Measurements from ENCODE around the gene FARP2. TPM values are rescaled to one million over a fixed set of nuclear protein-coding genes. Genes with fewer than 3 reads are reported as not detected.
A peak's percentile ranks its signal among the peaks of the same experiment; 100 is the strongest.
"Not testable (repeated sequence)": the region's sequence is repeated elsewhere in the genome, so short reads cannot be mapped to it uniquely, and the experiment has no call there.

FARP2 gene
- total RNA-seq, 1 experiment from 2014 or later = 32.6 TPM

- BruUV-seq (replicated peaks) = no TSS peak
Measured at GRCh38 chr2:241502281-241502680, 146.2 kb downstream of the FARP2 start.

GRCh38 chr2:241503776-241504392 is 147.8 kb downstream of the FARP2 start:
- no peak for TF ChIP-seq CTCF (IDR thresholded peaks at IDR 0.05; ENCODE audit: unreplicated experiment)
- H3K4me3 Mint-ChIP-seq (ENCODE audit: unreplicated experiment) = no peak overlapping the region
- intact Hi-C loops (cut with micrococcal nuclease) = no loop called here
- H3K9me3 Mint-ChIP-seq (ENCODE audit: unreplicated experiment) = no peaks in the 10 kb centered on the region
- H3K4me1 Mint-ChIP-seq (ENCODE audit: insufficient read depth, unreplicated experiment) = peaks cover 7% of the 10 kb centered on the region
- H3K36me3 Mint-ChIP-seq (ENCODE audit: insufficient read depth, unreplicated experiment) = peaks cover 8% of the 10 kb centered on the region
- CTCF ChIA-PET = no interaction called here
- H3K27me3 Mint-ChIP-seq (ENCODE audit: insufficient read depth, unreplicated experiment) = no peaks in the 10 kb centered on the region
- BruUV-seq (replicated peaks) = no TSS peak
- POLR2A ChIA-PET = no interaction called here
- no peak for DNase-seq (ENCODE audit: unreplicated experiment)
- no peak overlapping the region for H3K27ac Mint-ChIP-seq (ENCODE audit: low read depth, unreplicated experiment)

More at GRCh38 chr2:241502281-241502680, 146.2 kb downstream of the FARP2 start:
- no peak for DNase-seq (ENCODE audit: unreplicated experiment)
- POLR2A ChIA-PET = interaction anchor here (0.9 kb wide), 1 partner anchor 11 kb away, joined by 3 read pairs; no protein-coding TSS in a partner anchor
- H3K36me3 Mint-ChIP-seq (ENCODE audit: insufficient read depth, unreplicated experiment) = peaks cover 15% of the 10 kb centered on the region
- H3K27ac Mint-ChIP-seq (ENCODE audit: low read depth, unreplicated experiment) = no peak overlapping the region
- intact Hi-C loops (cut with micrococcal nuclease) = no loop called here
- H3K4me3 Mint-ChIP-seq (ENCODE audit: unreplicated experiment) = no peak overlapping the region
- peaks cover 7% of the 10 kb centered on the region for H3K4me1 Mint-ChIP-seq (ENCODE audit: insufficient read depth, unreplicated experiment)
- CTCF ChIA-PET = no interaction called here
- no peaks in the 10 kb centered on the region for H3K9me3 Mint-ChIP-seq (ENCODE audit: unreplicated experiment)
- no peaks in the 10 kb centered on the region for H3K27me3 Mint-ChIP-seq (ENCODE audit: insufficient read depth, unreplicated experiment)
- TF ChIP-seq CTCF (IDR thresholded peaks at IDR 0.05; ENCODE audit: unreplicated experiment) = no peak

GRCh38 chr2:241505086-241505780 is 149.1 kb downstream of the FARP2 start:
- intact Hi-C loops (cut with micrococcal nuclease) = no loop called here
- peaks cover 8% of the 10 kb centered on the region for H3K36me3 Mint-ChIP-seq (ENCODE audit: insufficient read depth, unreplicated experiment)
- peak overlapping the region; percentile 24 for H3K27ac Mint-ChIP-seq (ENCODE audit: low read depth, unreplicated experiment)
- ChIA-PET CTCF (interaction anchor here (0.6 kb wide), 1 partner anchor 424 kb away, joined by 3 read pairs; no protein-coding TSS in a partner anchor), POLR2A (no interaction called here)
- no peaks in the 10 kb centered on the region for H3K9me3 Mint-ChIP-seq (ENCODE audit: unreplicated experiment)
- no peaks in the 10 kb centered on the region for H3K27me3 Mint-ChIP-seq (ENCODE audit: insufficient read depth, unreplicated experiment)
- no peak for TF ChIP-seq CTCF (IDR thresholded peaks at IDR 0.05; ENCODE audit: unreplicated experiment)
- no peak for DNase-seq (ENCODE audit: unreplicated experiment)
- BruUV-seq (replicated peaks) = no TSS peak
- H3K4me1 Mint-ChIP-seq (ENCODE audit: insufficient read depth, unreplicated experiment) = peaks cover 13% of the 10 kb centered on the region
- H3K4me3 Mint-ChIP-seq (ENCODE audit: unreplicated experiment) = no peak overlapping the region

GRCh38 chr2:241505781-241506201 is 149.7 kb downstream of the FARP2 start:
- ChIA-PET POLR2A (no interaction called here), CTCF (interaction anchor here (0.7 kb wide), 1 partner anchor 43 kb away, joined by 3 read pairs; no protein-coding TSS in a partner anchor)
- no TSS peak for BruUV-seq (replicated peaks)
- Mint-ChIP-seq H3K27ac (ENCODE audit: low read depth, unreplicated experiment) (peak overlapping the region; percentile 24), H3K36me3 (ENCODE audit: insufficient read depth, unreplicated experiment) (peaks cover 8% of the 10 kb centered on the region), H3K27me3 (ENCODE audit: insufficient read depth, unreplicated experiment) (no peaks in the 10 kb centered on the region), H3K4me1 (ENCODE audit: insufficient read depth, unreplicated experiment) (peaks cover 13% of the 10 kb centered on the region), H3K4me3 (ENCODE audit: unreplicated experiment) (peak overlapping the region; percentile 10), H3K9me3 (ENCODE audit: unreplicated experiment) (no peaks in the 10 kb centered on the region)
- intact Hi-C loops (cut with micrococcal nuclease) = no loop called here
- no peak for TF ChIP-seq CTCF (IDR thresholded peaks at IDR 0.05; ENCODE audit: unreplicated experiment)
- no peak for DNase-seq (ENCODE audit: unreplicated experiment)

- DNase-seq (ENCODE audit: unreplicated experiment); H3K27me3 Mint-ChIP-seq (ENCODE audit: insufficient read depth, unreplicated experiment); H3K36me3 Mint-ChIP-seq (ENCODE audit: insufficient read depth, unreplicated experiment); H3K9me3 Mint-ChIP-seq (ENCODE audit: unreplicated experiment); H3K27ac Mint-ChIP-seq (ENCODE audit: low read depth, unreplicated experiment); intact Hi-C loops (cut with micrococcal nuclease): not testable (repeated sequence)
- CTCF ChIA-PET = interaction anchor here (0.6 to 0.7 kb wide), 2 partner anchors 44 to 214 kb away, joined by 3 to 7 read pairs; no protein-coding TSS in a partner anchor
- peaks cover 13% of the 10 kb centered on the region for H3K4me1 Mint-ChIP-seq (ENCODE audit: insufficient read depth, unreplicated experiment)
- H3K4me3 Mint-ChIP-seq (ENCODE audit: unreplicated experiment) = peak overlapping the region; percentile 10
- TSS peak; percentile 28 for BruUV-seq (replicated peaks)
- POLR2A ChIA-PET = interaction anchor here (0.7 to 1.3 kb wide), 2 partner anchors 52 to 131 kb away, joined by 3 to 6 read pairs; partner anchors contain the start of genes ATG4B and BOK
Measured at GRCh38 chr2:241506317-241506716, 150.2 kb downstream of the FARP2 start.

Data from MCF 10A (cell line).